Stimulated activated CD4-positive, alpha-beta T cell treated with anti-CD3 and anti-CD28 coated beads, Interleukin-1b, Interleukin-23, amount 100 ng/mL, for 48 hours (primary cell): ENCODE data around the gene GPD1.
A peak's percentile ranks its signal among the peaks of the same experiment; 100 is the strongest.

ENCODE experiments used
- DNase-seq: peaks from one replicate; pipeline ENCODE4 v3.0.0-alpha.2; 2020

The GPD1 gene

DNA sequence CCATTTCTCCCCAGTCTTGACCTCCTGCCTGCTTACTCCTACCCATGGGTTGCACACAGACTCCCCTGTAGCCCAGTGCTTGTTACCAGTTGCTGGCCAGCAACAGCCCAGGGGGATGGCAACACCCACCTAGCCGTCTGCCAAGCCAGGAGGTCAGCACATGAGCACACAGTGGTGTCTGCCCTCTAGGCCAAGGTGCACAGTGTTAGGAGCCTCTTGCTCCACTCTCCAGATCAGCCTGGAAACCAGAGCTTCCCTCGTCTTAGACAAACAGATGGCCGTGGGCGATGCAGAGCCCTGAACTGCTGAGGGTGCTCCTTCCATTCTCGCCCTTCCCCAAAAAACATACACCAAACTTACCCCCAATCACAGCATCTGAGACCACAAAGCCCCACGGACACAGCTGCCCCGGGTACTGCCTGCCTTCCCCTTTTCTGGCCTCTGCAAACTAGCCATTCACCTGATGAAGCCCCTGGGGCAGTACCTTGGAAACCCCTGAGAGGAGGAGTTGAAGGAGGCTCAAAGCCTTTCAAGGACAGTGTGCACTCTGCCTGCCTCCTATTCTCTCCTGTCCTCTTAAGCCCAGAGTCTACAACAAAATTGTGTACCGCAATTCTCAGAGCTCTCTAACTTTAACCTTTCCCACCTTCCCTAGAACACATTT, 1.0 kb upstream of the GPD1 start:
- DNase-seq = no peak

DNA sequence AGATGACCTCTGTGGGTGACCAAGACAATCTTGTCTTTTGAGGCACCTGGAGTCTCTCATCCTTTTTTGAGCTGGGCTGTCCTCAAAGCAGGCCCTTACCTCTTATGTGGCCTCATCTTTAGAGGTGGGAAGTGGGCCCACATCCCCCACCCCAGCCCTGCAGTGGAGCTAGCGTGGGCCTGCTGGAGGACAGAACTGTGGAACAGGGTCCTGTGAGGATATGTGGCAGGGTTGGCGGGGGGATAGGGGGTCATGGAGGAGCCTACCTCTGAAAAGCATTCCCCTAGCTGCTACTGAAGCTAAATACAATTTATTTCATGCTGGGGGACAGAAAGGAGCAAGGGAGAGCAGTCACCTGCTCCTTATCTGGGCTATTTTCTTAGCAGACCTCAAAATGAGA, 457 bp upstream of the GPD1 start:
- no peak for DNase-seq

- no peak for DNase-seq
Measured at GRCh38 chr12:50104417-50105366, 884 bp downstream of the GPD1 start.

- DNase-seq = no peak
Measured at GRCh38 chr12:50105913-50106450, 2.2 kb downstream of the GPD1 start.

DNA sequence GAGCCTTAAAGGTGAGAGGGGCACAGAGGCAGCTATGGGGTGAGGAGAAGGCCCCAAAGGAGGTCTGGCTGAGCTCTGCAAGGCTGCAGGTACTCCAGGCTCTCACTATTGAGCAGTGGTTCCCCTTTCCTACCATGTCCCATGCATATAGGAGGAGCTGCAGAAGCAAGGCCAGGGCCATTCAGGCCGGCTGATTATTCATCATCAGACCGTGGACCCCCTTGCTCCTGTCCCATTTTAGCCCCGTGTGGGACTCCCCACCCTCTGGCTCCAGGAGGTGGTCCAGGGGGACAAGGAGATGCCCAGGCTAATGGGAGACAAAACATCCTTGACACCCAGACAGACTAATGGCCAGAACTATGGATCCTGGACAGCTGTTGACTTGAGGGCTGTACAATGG, 3.1 kb downstream of the GPD1 start:
- no peak for DNase-seq

GRCh38 chr12:50107416-50108268, 3.8 kb downstream of the GPD1 start:
- DNase-seq = no peak

DNA sequence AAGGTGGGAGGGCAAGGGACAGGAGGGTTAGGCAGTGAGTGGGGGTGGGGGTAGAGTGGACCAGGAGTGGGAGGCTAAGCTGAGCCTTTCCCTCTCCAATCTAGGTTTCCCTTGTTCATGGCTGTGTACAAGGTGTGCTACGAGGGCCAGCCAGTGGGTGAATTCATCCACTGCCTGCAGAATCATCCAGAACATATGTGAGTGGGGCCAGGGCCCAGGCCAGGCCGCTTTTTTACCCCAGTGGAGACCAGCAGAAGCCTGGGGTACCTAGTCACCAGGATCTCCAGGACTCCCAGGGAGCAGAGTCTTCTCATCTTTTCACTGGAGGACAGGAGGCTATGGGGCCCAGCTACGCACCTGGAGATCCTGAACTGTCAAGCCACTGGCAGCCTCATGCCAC, 5.5 kb downstream of the GPD1 start:
- DNase-seq = no peak

- DNase-seq = peak; percentile 18
Measured at GRCh38 chr12:50110127-50110761, 6.4 kb downstream of the GPD1 start.

GRCh38 chr12:50110762-50111351, 7.0 kb downstream of the GPD1 start:
- no peak for DNase-seq

- DNase-seq = no peak
Measured at GRCh38 chr12:50111395-50111692, 7.5 kb downstream of the GPD1 start.

DNA sequence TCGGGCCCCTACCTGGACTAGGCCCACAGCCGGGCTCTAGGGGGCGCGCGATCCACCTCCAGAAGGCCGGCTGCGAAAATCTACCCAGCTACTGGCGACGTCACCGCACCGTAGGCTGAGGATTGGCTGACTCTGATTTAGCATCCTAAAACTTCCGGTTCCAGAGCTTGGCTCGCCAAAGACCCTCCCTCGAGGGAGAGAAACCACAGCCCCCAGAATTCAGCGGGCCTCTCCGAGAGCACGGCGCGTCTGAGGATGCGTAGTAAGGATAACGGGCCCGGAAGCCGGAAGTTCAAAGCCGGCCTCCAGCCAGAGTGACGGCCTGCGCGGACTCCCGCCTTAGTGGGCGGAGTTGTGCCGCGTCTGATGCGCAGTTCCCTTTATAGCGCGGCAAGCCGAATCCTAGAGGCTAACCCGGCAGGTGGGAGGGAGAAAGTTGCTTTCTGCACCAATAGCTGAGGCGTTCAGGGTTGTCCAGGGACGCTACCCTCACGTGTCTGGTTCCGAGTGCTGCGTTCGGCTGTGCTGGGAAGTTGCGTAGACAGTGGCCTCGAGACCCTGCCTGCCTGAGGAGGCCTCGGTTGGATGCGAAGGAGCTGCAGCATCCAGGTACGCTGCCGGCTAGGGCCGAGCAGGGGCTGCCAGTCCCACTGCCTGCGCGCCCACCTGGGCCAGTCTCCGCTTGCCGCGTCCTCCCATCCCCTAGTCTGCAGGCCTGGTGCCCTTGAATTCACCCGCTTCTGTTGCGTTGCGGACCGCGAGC, 8.1 kb downstream of the GPD1 start, which contains the start of gene COX14:
Gene COX14 (plus strand): TSS at position 544 of the 763 bp plus-strand sequence. CDS start 7,808 bp downstream, outside the sequence.
- peak; percentile 99 for DNase-seq

- DNase-seq = no peak
Measured at GRCh38 chr12:50112456-50113218, 8.8 kb downstream of the GPD1 start.

GRCh38 chr12:50117057-50117622, 13.3 kb downstream of the GPD1 start:
- DNase-seq = no peak

- DNase-seq = no peak
Measured at GRCh38 chr12:50119387-50119786, 15.6 kb downstream of the GPD1 start.

DNA sequence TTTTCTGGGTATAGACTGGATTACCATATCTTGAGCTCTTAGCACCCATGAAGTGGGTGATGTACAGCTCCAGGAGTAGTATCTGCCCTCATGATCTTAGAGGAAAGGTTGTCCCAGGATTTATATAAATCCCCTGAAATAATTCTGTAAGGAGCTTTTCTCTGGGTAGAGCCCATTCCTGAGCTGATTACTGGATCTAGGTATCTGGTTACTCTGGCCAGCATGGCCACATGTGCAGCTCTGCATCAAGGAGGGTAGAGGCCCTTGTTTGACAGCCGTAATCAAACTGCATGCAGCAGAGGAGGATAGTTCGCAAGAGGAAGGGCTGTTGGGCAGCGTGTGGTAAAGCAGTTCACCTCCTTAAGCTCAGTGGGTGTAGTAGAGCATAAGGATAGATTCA, 16.7 kb downstream of the GPD1 start:
- DNase-seq = no peak

DNA sequence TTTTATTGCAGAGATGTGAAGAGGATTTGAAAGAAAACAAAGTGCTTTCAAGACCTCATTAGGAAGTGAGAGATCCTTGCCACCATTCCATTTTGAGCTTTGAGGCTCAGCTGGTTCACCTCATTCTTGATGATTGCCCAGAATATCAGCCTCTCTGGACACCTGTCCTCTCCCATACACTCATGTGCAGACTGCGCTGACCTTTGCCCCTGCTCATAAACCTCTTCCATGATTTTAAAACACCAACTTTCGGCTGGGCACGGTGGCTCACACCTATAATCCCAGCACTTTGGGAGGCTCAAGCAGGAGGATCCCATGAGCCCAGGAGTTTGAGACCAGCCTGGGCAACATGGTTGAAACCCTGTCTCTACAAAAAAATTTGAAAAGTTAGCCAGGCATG, 17.1 kb downstream of the GPD1 start:
- DNase-seq = no peak

- no peak for DNase-seq
Measured at GRCh38 chr12:50121641-50122040, 17.8 kb downstream of the GPD1 start.

- no peak for DNase-seq
Measured at GRCh38 chr12:50123203-50123602, 19.4 kb downstream of the GPD1 start.

DNA sequence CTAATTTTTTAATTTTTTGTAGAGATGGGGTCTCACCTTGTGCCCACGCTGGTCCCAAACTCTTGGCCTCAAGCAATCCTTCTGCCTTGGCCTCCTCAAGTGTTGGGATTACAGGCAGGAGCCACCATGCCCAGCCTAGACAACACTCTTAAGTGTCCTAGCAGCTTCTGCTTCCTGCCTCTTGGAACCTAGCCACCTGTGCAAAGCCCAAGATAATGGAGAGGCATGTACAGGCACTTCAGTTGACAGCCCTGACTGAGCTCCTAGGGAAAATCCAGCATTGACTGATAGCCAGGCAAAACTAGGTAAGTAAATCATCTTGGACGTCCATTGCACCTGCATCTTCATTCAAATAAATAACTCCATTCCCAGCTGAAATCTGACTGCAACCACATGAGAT, 23.7 kb downstream of the GPD1 start:
- no peak for DNase-seq

- DNase-seq = no peak
Measured at GRCh38 chr12:50129290-50129689, 25.5 kb downstream of the GPD1 start.
